ENCODE measurements around the gene DERA. TPM values are rescaled to one million over a fixed set of nuclear protein-coding genes. Genes with fewer than 3 reads are reported as not detected.
A peak's percentile ranks its signal among the peaks of the same experiment; 100 is the strongest.

DERA gene
- polyA plus RNA-seq, 1 donor (not counting 4 experiments of a cell fraction or from before 2014, with no cell fraction given) = 34.2 TPM

- peak; percentile 66 for DNase-seq (ENCODE audit: low read depth, low spot score)
- TF ChIP-seq EZH2 (IDR thresholded peaks at IDR 0.05; ENCODE audit: low read length) (no peak), CTCF (optimal IDR thresholded peaks at IDR 0.05 in 1 of 3, IDR thresholded peaks at IDR 0.05 in 1 of 3, conservative IDR thresholded peaks at IDR 0.05 in 1 of 3; ENCODE audit: extremely low read depth in 1 of 3, insufficient read depth in 2 of 3, low read length in 3 of 3) (no peak)
- peaks cover 10% of the 10 kb centered on the region for H3K4me1 ChIP-seq (ENCODE audit: control insufficient read depth, extremely low read depth, insufficient read depth, low read length)
- peak within 1 kb of the TSS; percentile 92 for H3K4me2 ChIP-seq (ENCODE audit: control insufficient read depth, extremely low read depth, insufficient read depth, low read depth, low read length)
- peak; percentile 95 for FAIRE-seq
- dilution Hi-C loops (cut with MboI; ENCODE audit: extremely low pct_ligation_motif_present, low sequenced_read_pairs) = no loop called here
- peaks cover 51% of the 10 kb centered on the region for H3K79me2 ChIP-seq (ENCODE audit: control insufficient read depth, insufficient read depth, low read length)
- H3K9me3 ChIP-seq (ENCODE audit: control insufficient read depth, low read depth, low read length) = no peaks in the 10 kb centered on the region
- H3K9ac ChIP-seq (ENCODE audit: control insufficient read depth, extremely low read depth, insufficient read depth, low read length) = peak within 1 kb of the TSS; percentile 91
- H3K9me1 ChIP-seq (ENCODE audit: control insufficient read depth, extremely low read depth, insufficient read depth, low read length) = no peaks in the 10 kb centered on the region
- peaks cover 7% of the 10 kb centered on the region for H4K20me1 ChIP-seq (ENCODE audit: control insufficient read depth, extremely low read depth, insufficient read depth, low read length)
- peak within 1 kb of the TSS; percentile 86 to 93 (median 90) for H3K4me3 ChIP-seq (ENCODE audit: control insufficient read depth in 2 of 3, extremely low read depth in 1 of 3, insufficient read depth in 2 of 3, low read depth in 1 of 3, low read length in 3 of 3)
- H3K27me3 ChIP-seq (ENCODE audit: control insufficient read depth, extremely low read depth, insufficient read depth, low read length) = no peaks in the 10 kb centered on the region
- H3K27ac ChIP-seq (ENCODE audit: control insufficient read depth, insufficient read depth, low read length) = peak within 1 kb of the TSS; percentile 86
- H3K36me3 ChIP-seq (ENCODE audit: control insufficient read depth in 2 of 2, extremely low read depth in 1 of 2, insufficient read depth in 2 of 2, low read length in 2 of 2) = peaks cover 8 to 12% of the 10 kb centered on the region in 2 experiments
- peak within 1 kb of the TSS; percentile 98 for H2AFZ ChIP-seq (ENCODE audit: control insufficient read depth, low read length)
Observed at GRCh38 chr12:15882118-15882971, 28.8 kb upstream of the DERA start, which contains the start of gene STRAP. STRAP (plus strand) TSS chr12:15882387; CDS start chr12:15882708, 321 bp downstream.

GRCh38 chr12:15883536-15883935, 27.6 kb upstream of the DERA start:
- H3K4me3 ChIP-seq (ENCODE audit: control insufficient read depth in 2 of 3, extremely low read depth in 1 of 3, insufficient read depth in 2 of 3, low read depth in 1 of 3, low read length in 3 of 3) = peak overlapping the region; percentile 86 to 93 (median 90)
- DNase-seq (ENCODE audit: low read depth, low spot score) (no peak), FAIRE-seq (no peak)
- H2AFZ ChIP-seq (ENCODE audit: control insufficient read depth, low read length) = no peak overlapping the region
- dilution Hi-C loops (cut with MboI; ENCODE audit: extremely low pct_ligation_motif_present, low sequenced_read_pairs) = no loop called here
- H3K27me3 ChIP-seq (ENCODE audit: control insufficient read depth, extremely low read depth, insufficient read depth, low read length) = no peaks in the 10 kb centered on the region
- H4K20me1 ChIP-seq (ENCODE audit: control insufficient read depth, extremely low read depth, insufficient read depth, low read length) = peaks cover 7% of the 10 kb centered on the region
- H3K36me3 ChIP-seq (ENCODE audit: control insufficient read depth in 2 of 2, extremely low read depth in 1 of 2, insufficient read depth in 2 of 2, low read length in 2 of 2) = peaks cover 9 to 12% of the 10 kb centered on the region in 2 experiments
- H3K79me2 ChIP-seq (ENCODE audit: control insufficient read depth, insufficient read depth, low read length) = peaks cover 63% of the 10 kb centered on the region
- H3K9me3 ChIP-seq (ENCODE audit: control insufficient read depth, low read depth, low read length) = no peaks in the 10 kb centered on the region
- peak overlapping the region; percentile 92 for H3K4me2 ChIP-seq (ENCODE audit: control insufficient read depth, extremely low read depth, insufficient read depth, low read depth, low read length)
- TF ChIP-seq EZH2 (IDR thresholded peaks at IDR 0.05; ENCODE audit: low read length) (no peak), CTCF (optimal IDR thresholded peaks at IDR 0.05 in 1 of 3, IDR thresholded peaks at IDR 0.05 in 1 of 3, conservative IDR thresholded peaks at IDR 0.05 in 1 of 3; ENCODE audit: extremely low read depth in 1 of 3, insufficient read depth in 2 of 3, low read length in 3 of 3) (no peak)
- H3K9ac ChIP-seq (ENCODE audit: control insufficient read depth, extremely low read depth, insufficient read depth, low read length) = peak overlapping the region; percentile 91
- peaks cover 10% of the 10 kb centered on the region for H3K4me1 ChIP-seq (ENCODE audit: control insufficient read depth, extremely low read depth, insufficient read depth, low read length)
- no peaks in the 10 kb centered on the region for H3K9me1 ChIP-seq (ENCODE audit: control insufficient read depth, extremely low read depth, insufficient read depth, low read length)
- peak overlapping the region; percentile 86 for H3K27ac ChIP-seq (ENCODE audit: control insufficient read depth, insufficient read depth, low read length)

Data from keratinocyte (primary cell).